ENCODE measurements around the gene UROC1. TPM values are rescaled to one million over a fixed set of nuclear protein-coding genes. Genes with fewer than 3 reads are reported as not detected.

Gene UROC1
- total RNA-seq, 2 experiments from 2014 or later: not detected

GRCh38 chr3:126511291-126511690 is 6.3 kb downstream of the UROC1 start:
- intact Hi-C loops (cut with DNase I, micrococcal nuclease): no loop called here
- H3K9me3 Mint-ChIP-seq: no peaks in the 10 kb centered on the region
- Histone ChIP-seq H3K4me3 (ENCODE audit: low read length) (no peak overlapping the region), H3K27me3 (ENCODE audit: control insufficient read depth in 1 of 2, insufficient read depth in 2 of 2, low read length in 2 of 2) (no peaks in the 10 kb centered on the region), H3K36me3 (ENCODE audit: insufficient read depth, low read length) (no peaks in the 10 kb centered on the region), H3K4me1 (ENCODE audit: insufficient read depth, low read length) (no peaks in the 10 kb centered on the region), H3K27ac (ENCODE audit: low read depth in 1 of 2, low read length in 2 of 2) (no peak overlapping the region), H3K9me3 (ENCODE audit: control insufficient read depth in 1 of 2, insufficient read depth in 1 of 2, low read length in 2 of 2) (no peaks in the 10 kb centered on the region)
- no peak for DNase-seq
- H3K27ac Mint-ChIP-seq: no peak overlapping the region
- ChIA-PET CTCF (no interaction called here), POLR2A (no interaction called here)
- no peak overlapping the region for H3K4me3 Mint-ChIP-seq
- TF ChIP-seq CTCF (IDR thresholded peaks at IDR 0.05): no peak
- ATAC-seq (ENCODE audit: poor library complexity): no peak
- H3K27me3 Mint-ChIP-seq: no peaks in the 10 kb centered on the region
- H3K4me1 Mint-ChIP-seq (ENCODE audit: low read depth): no peaks in the 10 kb centered on the region
- no peaks in the 10 kb centered on the region for H3K36me3 Mint-ChIP-seq (ENCODE audit: low read depth)

- ATAC-seq (ENCODE audit: poor library complexity) (no peak), DNase-seq (no peak)
- no peaks in the 10 kb centered on the region for H3K9me3 Mint-ChIP-seq
- no peak for TF ChIP-seq CTCF (IDR thresholded peaks at IDR 0.05)
- intact Hi-C loops (cut with DNase I, micrococcal nuclease): no loop called here
- no peaks in the 10 kb centered on the region for H3K4me1 ChIP-seq (ENCODE audit: insufficient read depth, low read length)
- H3K27ac Mint-ChIP-seq: no peak overlapping the region
- H3K4me3 ChIP-seq (ENCODE audit: low read length): no peak overlapping the region
- POLR2A ChIA-PET: no interaction called here
- H3K9me3 ChIP-seq (ENCODE audit: control insufficient read depth in 1 of 2, insufficient read depth in 1 of 2, low read length in 2 of 2): no peaks in the 10 kb centered on the region
- no peaks in the 10 kb centered on the region for H3K4me1 Mint-ChIP-seq (ENCODE audit: low read depth)
- no peaks in the 10 kb centered on the region for H3K27me3 Mint-ChIP-seq
- H3K27ac ChIP-seq (ENCODE audit: low read depth in 1 of 2, low read length in 2 of 2): no peak overlapping the region
- H3K4me3 Mint-ChIP-seq: no peak overlapping the region
- no peaks in the 10 kb centered on the region for H3K27me3 ChIP-seq (ENCODE audit: control insufficient read depth in 1 of 2, insufficient read depth in 2 of 2, low read length in 2 of 2)
- H3K36me3 ChIP-seq (ENCODE audit: insufficient read depth, low read length): no peaks in the 10 kb centered on the region
- CTCF ChIA-PET: no interaction called here
- H3K36me3 Mint-ChIP-seq (ENCODE audit: low read depth): no peaks in the 10 kb centered on the region
These were observed 7.2 kb downstream of the UROC1 start for GRCh38 chr3:126510308-126510910.

GRCh38 chr3:126509597-126510307 is 7.8 kb downstream of the UROC1 start:
- H3K4me3 ChIP-seq (ENCODE audit: low read length): no peak overlapping the region
- Mint-ChIP-seq H3K4me1 (ENCODE audit: low read depth) (no peaks in the 10 kb centered on the region), H3K4me3 (no peak overlapping the region), H3K27ac (no peak overlapping the region), H3K36me3 (ENCODE audit: low read depth) (no peaks in the 10 kb centered on the region), H3K27me3 (no peaks in the 10 kb centered on the region), H3K9me3 (no peaks in the 10 kb centered on the region)
- no peak for TF ChIP-seq CTCF (IDR thresholded peaks at IDR 0.05)
- no peaks in the 10 kb centered on the region for H3K36me3 ChIP-seq (ENCODE audit: insufficient read depth, low read length)
- ATAC-seq (ENCODE audit: poor library complexity) (no peak), DNase-seq (no peak)
- intact Hi-C loops (cut with DNase I, micrococcal nuclease): no loop called here
- CTCF ChIA-PET: no interaction called here
- no peak overlapping the region for H3K27ac ChIP-seq (ENCODE audit: low read depth in 1 of 2, low read length in 2 of 2)
- H3K27me3 ChIP-seq (ENCODE audit: control insufficient read depth in 1 of 2, insufficient read depth in 2 of 2, low read length in 2 of 2): peaks cover 0 to 3% of the 10 kb centered on the region in 2 experiments
- no peaks in the 10 kb centered on the region for H3K4me1 ChIP-seq (ENCODE audit: insufficient read depth, low read length)
- POLR2A ChIA-PET: no interaction called here
- H3K9me3 ChIP-seq (ENCODE audit: control insufficient read depth in 1 of 2, insufficient read depth in 1 of 2, low read length in 2 of 2): no peaks in the 10 kb centered on the region

Data from CD4-positive, alpha-beta T cell (primary cell).